Stimulated activated CD8-positive, alpha-beta memory T cell treated with anti-CD3 and anti-CD28 coated beads, Interleukin-7, amount 100 ng/mL, for 24 hours (primary cell): ENCODE results near the gene CHST5.
"Not testable (repeated sequence)": the region's sequence is repeated elsewhere in the genome, so short reads cannot be mapped to it uniquely, and the experiment has no call there.

ENCODE experiments used
- DNase-seq: peaks from one replicate; pipeline ENCODE4 v3.0.0-alpha.2; 2020; ENCODE audit warnings: low read depth

CHST5 gene

GRCh38 chr16:75550211-75550662 is 14.3 kb upstream of the CHST5 start:
- DNase-seq = no peak

DNA sequence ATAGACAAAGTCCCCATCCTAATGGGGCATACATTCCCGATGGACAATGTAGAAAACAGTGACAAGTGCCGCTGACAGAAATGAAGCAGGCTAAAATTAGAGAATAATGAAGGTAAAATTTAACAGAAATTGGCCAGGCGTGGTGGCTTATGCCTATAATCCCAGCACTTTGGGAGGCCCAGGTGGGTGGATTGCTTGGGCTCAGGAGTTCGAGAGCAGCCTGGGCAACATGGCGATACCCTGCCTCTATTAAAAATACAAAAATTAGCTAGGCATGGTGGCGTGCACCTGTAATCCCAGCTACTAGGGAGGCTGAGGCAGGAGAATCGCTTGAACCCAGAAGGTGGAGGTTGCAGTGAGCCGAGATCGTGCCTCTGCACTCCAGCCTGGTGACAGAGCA is 12.5 kb upstream of the CHST5 start:
- not testable (repeated sequence) for DNase-seq

DNA sequence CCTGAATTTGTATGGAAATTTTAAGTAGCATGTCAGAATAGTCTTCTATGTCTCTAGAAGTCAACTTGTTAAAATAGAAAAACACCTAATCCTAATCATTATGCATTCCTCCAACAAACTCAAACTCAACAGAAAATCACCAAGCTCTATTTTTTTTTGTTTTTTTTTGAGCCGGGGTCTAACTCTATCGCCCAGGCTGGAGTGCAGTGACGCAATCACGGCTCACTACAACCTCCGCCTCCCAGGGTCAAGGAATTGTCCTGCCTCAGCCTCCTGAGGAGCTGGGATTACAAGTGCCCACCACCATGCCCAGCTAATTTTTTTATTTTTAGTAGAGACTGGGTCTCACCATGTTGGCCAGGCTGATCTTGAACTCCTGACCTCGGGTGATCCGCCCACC is 10.4 kb upstream of the CHST5 start:
- no peak for DNase-seq

DNA sequence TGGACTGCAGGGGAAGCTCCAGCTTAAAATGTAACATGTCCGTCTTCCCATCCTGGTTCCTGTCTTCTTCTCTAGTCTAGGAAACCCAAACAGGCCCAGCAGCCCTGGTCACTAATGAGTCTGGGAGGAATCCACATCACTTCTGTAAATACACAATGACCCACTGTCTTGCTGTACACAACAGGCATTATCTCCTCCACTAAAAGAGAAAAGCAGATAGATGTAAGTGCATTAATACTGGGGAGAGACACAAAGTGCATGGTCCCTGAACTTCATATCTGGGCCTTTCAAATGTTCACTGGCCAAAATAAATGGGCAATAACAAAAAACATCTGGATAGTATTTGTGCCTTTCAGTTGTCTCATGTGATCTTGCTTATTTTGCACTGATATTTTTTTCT is 10.0 kb upstream of the CHST5 start:
- not testable (repeated sequence) for DNase-seq

GRCh38 chr16:75542462-75542861 is 6.6 kb upstream of the CHST5 start:
- not testable (repeated sequence) for DNase-seq

DNA sequence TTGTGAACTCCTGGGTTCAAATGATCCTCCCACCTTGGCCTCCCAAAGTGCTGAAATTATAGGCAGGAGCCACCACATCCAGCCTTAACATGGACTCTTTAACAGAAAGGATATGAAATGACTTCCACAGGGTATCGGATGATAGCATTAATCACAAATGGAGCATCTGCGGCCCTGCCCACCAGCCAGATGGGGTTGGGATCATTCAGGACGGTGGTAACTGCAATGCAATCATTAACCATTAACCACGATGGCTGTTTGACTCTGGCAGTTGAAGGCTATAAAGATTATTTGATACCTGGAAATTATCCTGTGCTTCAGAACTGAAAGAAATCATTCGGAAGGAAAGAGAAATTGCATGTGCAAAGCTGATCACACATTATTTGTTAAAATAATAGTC is 5.3 kb upstream of the CHST5 start:
- DNase-seq = no peak

GRCh38 chr16:75538882-75539565 is 3.1 kb upstream of the CHST5 start:
- not testable (repeated sequence) for DNase-seq

- DNase-seq = no peak
Observed at GRCh38 chr16:75537776-75538175, 1.9 kb upstream of the CHST5 start.

- no peak for DNase-seq
Observed at GRCh38 chr16:75535211-75535843, 581 bp downstream of the CHST5 start.

DNA sequence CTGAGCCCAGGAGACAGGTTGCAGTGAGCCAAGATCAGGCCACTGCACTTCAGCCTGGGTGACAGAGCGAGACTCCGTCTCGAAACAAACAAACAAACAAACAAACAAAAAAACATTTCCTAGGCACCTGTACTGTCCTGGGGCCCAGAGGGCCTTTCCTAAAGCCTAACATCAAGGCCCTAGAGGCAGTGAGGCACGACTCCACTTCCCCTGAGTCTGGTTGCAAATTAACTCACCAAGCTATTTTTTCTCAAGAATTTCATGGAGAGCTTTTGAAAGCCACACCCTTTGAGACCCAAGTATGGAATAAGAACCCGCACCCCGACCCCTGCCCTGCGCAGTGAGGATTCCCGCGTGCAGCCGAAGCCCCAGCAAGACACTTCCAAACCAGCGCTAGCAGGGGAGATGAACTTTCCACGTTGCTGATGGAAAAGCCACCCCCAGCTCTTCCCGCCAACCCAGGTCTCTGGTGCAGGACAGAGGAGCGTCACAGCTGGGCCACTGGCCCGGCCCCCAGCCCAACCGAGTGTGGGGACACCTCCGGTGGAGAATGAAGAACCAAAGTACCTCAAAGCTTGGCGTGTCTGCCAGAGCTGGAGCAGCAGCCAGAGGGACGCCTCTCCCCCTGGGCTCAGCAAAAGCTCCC is 1.2 kb downstream of the CHST5 start:
- DNase-seq = no peak

DNA sequence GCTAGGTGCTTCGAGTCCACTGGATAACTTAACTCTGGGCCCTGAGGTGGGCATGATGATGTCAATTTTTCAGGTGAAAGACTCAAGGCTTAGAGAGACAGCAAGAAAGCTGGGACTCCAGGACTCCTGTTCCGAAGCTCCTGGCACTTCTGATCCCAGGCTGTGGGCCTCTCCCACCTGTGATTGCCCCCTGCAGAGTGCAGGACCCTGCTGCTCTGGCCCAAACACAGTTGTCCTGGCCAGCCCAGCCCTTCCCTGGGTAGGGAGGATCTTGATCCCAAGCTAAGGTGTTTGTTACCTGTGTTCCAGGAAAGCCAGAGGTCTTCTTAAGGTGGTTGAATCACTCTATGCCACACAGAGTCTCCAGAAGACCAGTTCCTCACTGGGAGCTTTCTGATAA is 3.1 kb downstream of the CHST5 start:
- DNase-seq = no peak

- DNase-seq = no peak
Observed at GRCh38 chr16:75532142-75532765, 3.7 kb downstream of the CHST5 start.

DNA sequence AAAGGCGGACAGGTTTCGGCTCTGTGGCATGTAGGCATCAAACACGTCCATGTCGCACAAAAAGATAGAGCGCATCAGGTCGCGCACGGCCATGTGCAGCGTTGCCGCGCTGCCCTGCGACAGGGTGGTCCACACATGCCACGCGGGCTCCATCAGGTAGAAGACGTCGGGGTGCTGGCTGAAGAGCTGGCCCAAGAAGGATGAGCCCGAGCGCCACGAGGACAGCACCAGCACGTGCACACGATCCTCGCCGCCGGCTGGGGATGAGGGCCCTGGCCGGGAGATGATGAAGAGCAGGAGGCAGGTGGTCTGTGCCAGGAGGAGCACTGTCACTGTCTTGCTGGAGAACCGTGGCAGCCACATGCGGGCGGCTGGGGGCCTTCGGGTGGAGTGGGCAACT is 5.9 kb downstream of the CHST5 start:
- no peak for DNase-seq

GRCh38 chr16:75529056-75529905 is 6.6 kb downstream of the CHST5 start:
- no peak for DNase-seq

- no peak for DNase-seq
Observed at GRCh38 chr16:75527825-75528299, 8.0 kb downstream of the CHST5 start.

GRCh38 chr16:75526032-75526790 is 9.7 kb downstream of the CHST5 start:
- DNase-seq = no peak

- no peak for DNase-seq
Observed at GRCh38 chr16:75519175-75519574, 16.7 kb downstream of the CHST5 start.

- not testable (repeated sequence) for DNase-seq
Observed at GRCh38 chr16:75516189-75516966, 19.5 kb downstream of the CHST5 start.

GRCh38 chr16:75514296-75514695 is 21.6 kb downstream of the CHST5 start:
- DNase-seq = no peak

GRCh38 chr16:75506574-75506973 is 29.3 kb downstream of the CHST5 start:
- no peak for DNase-seq
